Measurements from ENCODE around the gene IKBKE.
"Not testable (repeated sequence)": the region's sequence is repeated elsewhere in the genome, so short reads cannot be mapped to it uniquely, and the experiment has no call there.

Gene IKBKE

GRCh38 chr1:206477110-206477509, 6.8 kb downstream of the IKBKE start:
- no peak for DNase-seq

GRCh38 chr1:206477581-206478380, 7.5 kb downstream of the IKBKE start:
- no peak for DNase-seq

GRCh38 chr1:206478746-206479145, 8.5 kb downstream of the IKBKE start:
- no peak for DNase-seq

GRCh38 chr1:206479183-206480125, 9.2 kb downstream of the IKBKE start:
- peak; percentile 71 for DNase-seq

- DNase-seq: no peak
These were observed 9.9 kb downstream of the IKBKE start for GRCh38 chr1:206480211-206480610.

- no peak for DNase-seq
These were observed 12.3 kb downstream of the IKBKE start for GRCh38 chr1:206482611-206483010.

GRCh38 chr1:206483864-206484263, 13.6 kb downstream of the IKBKE start:
- not testable (repeated sequence) for DNase-seq

GRCh38 chr1:206484901-206485300, 14.6 kb downstream of the IKBKE start:
- no peak for DNase-seq

GRCh38 chr1:206486995-206487788, 16.9 kb downstream of the IKBKE start:
- DNase-seq: no peak

GRCh38 chr1:206487970-206488369, 17.7 kb downstream of the IKBKE start:
- no peak for DNase-seq

- DNase-seq: no peak
These were observed 18.2 kb downstream of the IKBKE start for GRCh38 chr1:206488466-206488865.

- DNase-seq: peak; percentile 69
These were observed 19.9 kb downstream of the IKBKE start for GRCh38 chr1:206489980-206490770.

GRCh38 chr1:206490771-206491405, 20.6 kb downstream of the IKBKE start:
- DNase-seq: no peak

GRCh38 chr1:206491616-206492015, 21.3 kb downstream of the IKBKE start:
- no peak for DNase-seq

GRCh38 chr1:206492589-206492988, 22.3 kb downstream of the IKBKE start:
- no peak for DNase-seq

- DNase-seq: no peak
These were observed 23.0 kb downstream of the IKBKE start for GRCh38 chr1:206493279-206493678.

- no peak for DNase-seq
These were observed 24.8 kb downstream of the IKBKE start for GRCh38 chr1:206495011-206495461.

GRCh38 chr1:206495493-206496046, 25.3 kb downstream of the IKBKE start:
- no peak for DNase-seq

- no peak for DNase-seq
These were observed 26.0 kb downstream of the IKBKE start for GRCh38 chr1:206496131-206496793.

GRCh38 chr1:206497363-206497762, 27.1 kb downstream of the IKBKE start:
- DNase-seq: no peak

- DNase-seq: no peak
These were observed 27.5 kb downstream of the IKBKE start for GRCh38 chr1:206497774-206498173.

All from CD4-positive, alpha-beta T cell treated with Interleukin-10 for 1 hour (primary cell).